AG04449 (cell line): ENCODE results near the gene TMEM182.

ENCODE experiments used
- CTCF ChIA-PET: fragments of 350-600 bp; formaldehyde crosslinking; extraction: SDS; loops from one replicate; lab custom pipeline; 2021; ENCODE audit warnings: antibody characterized with exemption; lab: Yijun Ruan, JAX
- POLR2A ChIA-PET: fragments of 400-600, 350-600 bp; formaldehyde crosslinking; extraction: SDS; loops from one replicate; lab custom pipeline; 2020; ENCODE audit warnings: antibody characterized with exemption, inconsistent platforms; lab: Yijun Ruan, JAX
- DNase-seq: peaks from one replicate; pipeline ENCODE4 v3.0.0-alpha.2; 2010; ENCODE audit warnings: low read depth, low spot score
- H3K4me3 ChIP-seq: 2 replicates; pipeline ENCODE4 v1.5.1; 2011; ENCODE audit warnings: low read depth, mild to moderate bottlenecking, control low read depth, low read length
- TF ChIP-seq, protein P1 (sequence below): IDR thresholded peaks from one replicate; pipeline ENCODE4 v1.5.1; 2011; ENCODE audit warnings: mild to moderate bottlenecking, moderate library complexity, low read length, control low read depth, inconsistent platforms; ENCODE audit not compliant: insufficient read depth; ENCODE audit errors: missing control alignments

Gene TMEM182

DNA sequence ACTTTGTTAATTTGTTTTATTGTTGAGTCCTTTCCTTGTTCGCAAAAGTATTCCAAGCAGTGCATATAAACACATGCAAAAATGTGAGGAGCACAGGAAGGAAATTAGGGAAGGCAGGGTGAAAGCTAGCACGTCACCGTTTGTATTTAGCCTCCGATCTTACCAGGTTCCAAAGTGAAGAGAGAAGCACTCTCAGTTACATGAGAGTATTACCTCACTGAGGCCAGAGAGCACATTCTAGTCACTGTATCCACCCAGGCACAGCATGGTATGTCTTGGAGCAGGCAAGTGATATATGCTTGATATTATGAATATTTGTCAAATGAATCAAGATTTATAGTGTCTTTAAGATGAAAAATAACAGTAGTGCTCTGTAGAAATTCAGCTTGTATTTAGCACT is 6.5 kb upstream of the TMEM182 start:
- DNase-seq, result no peak
- TF ChIP-seq, protein P1, sequence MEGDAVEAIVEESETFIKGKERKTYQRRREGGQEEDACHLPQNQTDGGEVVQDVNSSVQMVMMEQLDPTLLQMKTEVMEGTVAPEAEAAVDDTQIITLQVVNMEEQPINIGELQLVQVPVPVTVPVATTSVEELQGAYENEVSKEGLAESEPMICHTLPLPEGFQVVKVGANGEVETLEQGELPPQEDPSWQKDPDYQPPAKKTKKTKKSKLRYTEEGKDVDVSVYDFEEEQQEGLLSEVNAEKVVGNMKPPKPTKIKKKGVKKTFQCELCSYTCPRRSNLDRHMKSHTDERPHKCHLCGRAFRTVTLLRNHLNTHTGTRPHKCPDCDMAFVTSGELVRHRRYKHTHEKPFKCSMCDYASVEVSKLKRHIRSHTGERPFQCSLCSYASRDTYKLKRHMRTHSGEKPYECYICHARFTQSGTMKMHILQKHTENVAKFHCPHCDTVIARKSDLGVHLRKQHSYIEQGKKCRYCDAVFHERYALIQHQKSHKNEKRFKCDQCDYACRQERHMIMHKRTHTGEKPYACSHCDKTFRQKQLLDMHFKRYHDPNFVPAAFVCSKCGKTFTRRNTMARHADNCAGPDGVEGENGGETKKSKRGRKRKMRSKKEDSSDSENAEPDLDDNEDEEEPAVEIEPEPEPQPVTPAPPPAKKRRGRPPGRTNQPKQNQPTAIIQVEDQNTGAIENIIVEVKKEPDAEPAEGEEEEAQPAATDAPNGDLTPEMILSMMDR, result no peak
- CTCF ChIA-PET, result interaction anchor here (0.6 to 9.5 kb wide), 6 partner anchors 8 to 47 kb away, joined by 3 to 125 read pairs (median 38); partner anchors contain the start of gene TMEM182
- no peak overlapping the region for H3K4me3 ChIP-seq
- POLR2A ChIA-PET, result no interaction called here

DNA sequence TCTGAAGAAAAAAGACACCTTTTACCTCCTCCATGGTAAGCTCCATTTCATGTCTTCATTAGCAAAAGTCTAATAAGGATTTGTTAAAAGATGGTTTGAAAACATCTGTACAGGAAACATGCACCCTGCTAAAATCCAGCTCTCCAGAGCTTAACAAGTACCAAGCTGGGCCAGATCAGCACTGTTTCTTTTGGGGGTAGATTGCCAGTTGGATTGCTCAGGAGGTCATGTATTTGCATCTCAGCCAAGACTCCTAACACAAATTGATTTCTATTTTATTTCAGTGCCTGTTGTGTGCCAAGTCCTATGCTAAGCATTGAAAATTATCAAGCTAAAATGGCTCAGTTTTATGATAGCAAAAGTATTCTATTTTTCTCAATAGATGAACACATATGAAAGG is 3.4 kb upstream of the TMEM182 start:
- TF ChIP-seq, protein P1, result no peak
- H3K4me3 ChIP-seq, result no peak overlapping the region
- no peak for DNase-seq
- CTCF ChIA-PET, result interaction anchor here (1.0 to 1.2 kb wide), 2 partner anchors 22 to 48 kb away, joined by 3 to 6 read pairs; a partner anchor contains a TSS
- POLR2A ChIA-PET, result no interaction called here

DNA sequence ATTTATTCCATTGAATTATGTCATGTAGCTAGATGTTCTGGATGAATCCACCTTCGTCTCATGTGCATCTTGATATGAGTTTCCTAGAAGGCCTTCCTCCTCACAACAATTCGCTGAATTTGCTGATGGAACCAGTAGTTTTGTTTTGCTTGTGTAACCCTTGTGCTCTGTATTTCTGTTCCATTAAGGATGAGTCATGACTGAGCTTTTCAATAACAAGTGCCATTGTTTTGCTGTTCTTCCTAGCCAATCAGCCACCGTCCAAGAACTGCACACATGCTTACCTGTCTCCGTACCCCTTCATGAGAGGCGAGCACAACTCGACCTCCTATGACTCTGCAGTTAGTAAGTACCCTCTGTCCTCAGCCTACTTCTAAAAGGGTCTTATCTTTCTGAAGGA is 2.3 kb downstream of the TMEM182 start:
- CTCF ChIA-PET, result interaction anchor here (7.5 kb wide), 1 partner anchor 11 kb away, joined by 87 read pairs; no protein-coding TSS in a partner anchor
- POLR2A ChIA-PET, result no interaction called here
- DNase-seq, result no peak
- TF ChIP-seq, protein P1, result no peak
- H3K4me3 ChIP-seq, result no peak overlapping the region

DNA sequence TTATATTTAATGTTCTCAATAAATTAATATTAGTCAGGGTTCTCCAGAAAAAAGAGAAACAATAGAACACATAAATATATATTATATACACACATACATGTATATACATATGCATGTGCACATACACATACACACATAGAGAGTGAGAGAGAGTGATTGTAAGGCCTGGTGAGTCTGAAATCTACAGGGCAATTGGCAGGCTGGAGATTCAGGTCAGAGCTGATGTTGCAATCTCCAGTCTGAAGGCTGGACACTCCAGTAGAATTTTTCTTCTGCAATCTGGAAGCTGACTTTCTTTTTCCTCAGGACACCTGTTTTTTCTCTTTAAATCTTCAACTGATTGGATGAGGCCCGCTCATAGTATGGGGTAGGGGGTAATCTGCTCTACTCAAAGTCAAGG is 3.2 kb downstream of the TMEM182 start:
- H3K4me3 ChIP-seq, result no peak overlapping the region
- ChIA-PET POLR2A (no interaction called here), CTCF (interaction anchor here (7.5 kb wide), 1 partner anchor 12 kb away, joined by 87 read pairs; no protein-coding TSS in a partner anchor)
- TF ChIP-seq, protein P1, result no peak
- DNase-seq, result no peak

DNA sequence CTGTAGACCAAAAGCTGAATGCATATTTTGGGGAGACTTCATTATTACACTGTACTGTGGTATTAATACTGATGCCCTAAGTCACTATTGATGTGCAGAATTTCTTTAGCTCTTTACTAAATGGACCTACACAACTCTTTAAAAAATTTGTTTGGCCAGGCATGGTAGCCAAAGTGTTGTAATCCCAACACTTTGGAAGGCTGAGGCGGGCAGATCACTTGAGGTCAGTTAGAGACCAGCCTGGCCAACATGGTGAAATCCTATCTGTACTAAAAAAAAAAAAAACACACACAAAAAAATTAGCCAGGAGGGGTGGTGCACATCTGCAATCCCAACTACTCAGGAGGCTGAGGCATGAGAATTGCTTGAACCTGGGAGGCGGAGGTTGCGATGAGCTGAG is 6.4 kb downstream of the TMEM182 start:
- DNase-seq, result no peak
- ChIA-PET POLR2A (no interaction called here), CTCF (interaction anchor here (2.5 kb wide), 1 partner anchor 15 kb away, joined by 14 read pairs; no protein-coding TSS in a partner anchor)
- TF ChIP-seq, protein P1, result no peak
- H3K4me3 ChIP-seq, result no peak overlapping the region

DNA sequence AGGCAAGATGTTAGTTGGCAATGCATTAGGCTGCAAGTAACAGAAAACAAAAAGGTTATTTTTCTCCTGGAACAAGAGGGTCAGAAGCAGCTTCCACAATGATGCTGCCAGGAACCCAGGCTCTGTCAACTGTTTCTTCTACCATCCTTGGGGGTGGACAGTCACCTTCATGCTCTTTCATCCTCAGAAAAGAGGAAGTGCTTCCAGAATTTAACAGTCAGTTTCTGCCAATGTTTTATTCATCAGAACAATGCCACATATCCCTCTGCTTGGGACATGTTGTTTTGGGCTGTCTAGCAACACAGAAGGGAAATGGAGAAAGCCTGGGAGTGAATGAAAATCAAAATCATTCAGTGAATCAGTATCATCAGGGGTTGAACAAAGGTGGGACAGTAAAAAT is 7.1 kb downstream of the TMEM182 start:
- CTCF ChIA-PET, result interaction anchor here (2.5 kb wide), 1 partner anchor 15 kb away, joined by 14 read pairs; no protein-coding TSS in a partner anchor
- TF ChIP-seq, protein P1, result no peak
- no peak for DNase-seq
- POLR2A ChIA-PET, result no interaction called here
- H3K4me3 ChIP-seq, result no peak overlapping the region
